AG04450 (cell line): Measurements from ENCODE around the gene DENND2A. TPM values are rescaled to one million over a fixed set of nuclear protein-coding genes. Genes with fewer than 3 reads are reported as not detected.
A peak's percentile ranks its signal among the peaks of the same experiment; 100 is the strongest.

Experiments
- CTCF ChIA-PET: fragments of 300-600, 350-600 bp; formaldehyde crosslinking; extraction: SDS; loops from one replicate; lab custom pipeline; 2022; ENCODE audit warnings: antibody characterized with exemption, inconsistent platforms; lab: Charles Lee
- POLR2A ChIA-PET: fragments of 350-600 bp; formaldehyde crosslinking; extraction: SDS; loops from one replicate; lab custom pipeline; 2021; ENCODE audit warnings: antibody characterized with exemption, inconsistent platforms; lab: Yijun Ruan, JAX
- DNase-seq: peaks from one replicate; pipeline ENCODE4 v3.0.0-alpha.2; 2011; ENCODE audit warnings: low read depth, low spot score
- H3K27ac ChIP-seq: one replicate; pipeline ENCODE4 v1.5.1; 2012; ENCODE audit warnings: low read depth, low read length, control low read depth
- H3K27me3 ChIP-seq: one replicate; pipeline ENCODE4 v1.6.0; 2012; ENCODE audit warnings: low read length; ENCODE audit not compliant: control insufficient read depth, insufficient read depth
- H3K4me3 ChIP-seq: 2 replicates; pipeline ENCODE4 v1.5.1; 2011; ENCODE audit warnings: mild to moderate bottlenecking, low read depth, low read length, control low read depth
- H3K9me3 ChIP-seq: 2 replicates; pipeline ENCODE4 v1.5.1; 2012; ENCODE audit warnings: low read length; ENCODE audit not compliant: control insufficient read depth, insufficient read depth
- CTCF ChIP-seq: IDR thresholded peaks from 2 replicates; pipeline ENCODE4 v1.5.1; 2011; ENCODE audit warnings: low read depth, low read length, control low read depth, inconsistent platforms
- polyA plus RNA-seq: library from polyadenylated mRNA; depleted of rRNA; stranded (reverse); fragments of >200 nt; gene quantifications from 2 replicates; pipeline ENCODE4 v1.2.3, GENCODE V29; 2011

Gene DENND2A
- polyA plus RNA-seq, 1 experiment, result 40.8 TPM

GRCh38 chr7:140551355-140552239 lies 89.0 kb downstream of the DENND2A start:
- DNase-seq, result no peak
- Histone ChIP-seq H3K27ac (peak overlapping the region; percentile 21), H3K27me3 (no peaks in the 10 kb centered on the region), H3K4me3 (no peak overlapping the region), H3K9me3 (no peaks in the 10 kb centered on the region)
- POLR2A ChIA-PET, result no interaction called here
- CTCF ChIA-PET, result interaction anchor here (1.7 kb wide), 1 partner anchor 10 kb away, joined by 4 read pairs; no protein-coding TSS in a partner anchor
- no peak for TF ChIP-seq CTCF

GRCh38 chr7:140546947-140547346 lies 93.7 kb downstream of the DENND2A start:
- ChIA-PET POLR2A (no interaction called here), CTCF (no interaction called here)
- Histone ChIP-seq H3K27me3 (no peaks in the 10 kb centered on the region), H3K9me3 (no peaks in the 10 kb centered on the region), H3K27ac (peak overlapping the region; percentile 11), H3K4me3 (no peak overlapping the region)
- TF ChIP-seq CTCF, result no peak
- no peak for DNase-seq

- H3K27ac ChIP-seq, result no peak overlapping the region
- no peak for TF ChIP-seq CTCF
- H3K9me3 ChIP-seq, result peaks cover 4% of the 10 kb centered on the region; the same call in 1 of the 2 replicates
- no peaks in the 10 kb centered on the region for H3K27me3 ChIP-seq
- no peak for DNase-seq
- ChIA-PET CTCF (no interaction called here), POLR2A (no interaction called here)
- H3K4me3 ChIP-seq, result no peak overlapping the region
Observed at GRCh38 chr7:140544388-140544826, 96.2 kb downstream of the DENND2A start.

GRCh38 chr7:140542228-140542603 lies 98.4 kb downstream of the DENND2A start:
- Histone ChIP-seq H3K4me3 (no peak overlapping the region), H3K9me3 (peaks cover 8% of the 10 kb centered on the region; the same call in 1 of the 2 replicates), H3K27ac (peak overlapping the region; percentile 91), H3K27me3 (no peaks in the 10 kb centered on the region)
- ChIA-PET CTCF (interaction anchor here (0.6 to 1.4 kb wide), 6 partner anchors 8 to 208 kb away, joined by 3 to 9 read pairs (median 4); no protein-coding TSS in a partner anchor), POLR2A (interaction anchor here (0.7 to 2.5 kb wide), 7 partner anchors 25 to 86 kb away, joined by 3 to 8 read pairs (median 5); no protein-coding TSS in a partner anchor)
- DNase-seq, result no peak
- TF ChIP-seq CTCF, result no peak
